HG03354 (cell line): ENCODE data around the gene SERTAD4.
"Not testable (repeated sequence)": the region's sequence is repeated elsewhere in the genome, so short reads cannot be mapped to it uniquely, and the experiment has no call there.

Experiments
- ATAC-seq: cut with Tn5 transposase; IDR thresholded peaks from one replicate; pipeline ENCODE4 v1.9.1; 2021; ENCODE audit warnings: mild to moderate bottlenecking; ENCODE audit not compliant: unreplicated experiment, poor library complexity, severe bottlenecking

Gene SERTAD4

GRCh38 chr1:210232511-210233215 lies at the start of gene SERTAD4:
SERTAD4 (plus strand) TSS chr1:210232796; CDS start chr1:210237961, 5,165 bp downstream.
- no peak for ATAC-seq

DNA sequence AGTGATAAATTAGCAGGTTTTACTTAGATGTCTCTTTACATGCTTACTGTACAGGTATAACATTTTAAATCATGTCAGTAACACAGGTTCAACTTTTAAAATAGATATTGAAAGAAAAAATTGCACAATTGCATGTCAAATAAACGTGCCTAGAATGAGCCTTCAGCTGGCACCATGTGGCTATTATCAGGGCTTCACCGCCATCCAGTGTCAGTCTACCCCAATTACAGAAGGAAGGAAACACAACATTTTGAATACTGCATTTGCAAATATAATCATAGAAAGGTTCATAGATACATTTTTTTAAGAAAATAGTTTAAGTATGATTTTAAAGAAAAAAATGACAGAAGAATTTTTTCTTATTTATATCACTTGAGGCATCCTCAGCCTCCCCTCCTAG lies 47.5 kb upstream of the SERTAD4 start:
- ATAC-seq = no peak

- ATAC-seq = not testable (repeated sequence)
These were observed 44.6 kb upstream of the SERTAD4 start for GRCh38 chr1:210187849-210188606.

GRCh38 chr1:210189426-210189825 lies 43.2 kb upstream of the SERTAD4 start:
- no peak for ATAC-seq

- ATAC-seq = no peak
These were observed 36.9 kb upstream of the SERTAD4 start for GRCh38 chr1:210195635-210196160.

GRCh38 chr1:210196266-210196665 lies 36.3 kb upstream of the SERTAD4 start:
- not testable (repeated sequence) for ATAC-seq

GRCh38 chr1:210198840-210199239 lies 33.8 kb upstream of the SERTAD4 start:
- no peak for ATAC-seq

DNA sequence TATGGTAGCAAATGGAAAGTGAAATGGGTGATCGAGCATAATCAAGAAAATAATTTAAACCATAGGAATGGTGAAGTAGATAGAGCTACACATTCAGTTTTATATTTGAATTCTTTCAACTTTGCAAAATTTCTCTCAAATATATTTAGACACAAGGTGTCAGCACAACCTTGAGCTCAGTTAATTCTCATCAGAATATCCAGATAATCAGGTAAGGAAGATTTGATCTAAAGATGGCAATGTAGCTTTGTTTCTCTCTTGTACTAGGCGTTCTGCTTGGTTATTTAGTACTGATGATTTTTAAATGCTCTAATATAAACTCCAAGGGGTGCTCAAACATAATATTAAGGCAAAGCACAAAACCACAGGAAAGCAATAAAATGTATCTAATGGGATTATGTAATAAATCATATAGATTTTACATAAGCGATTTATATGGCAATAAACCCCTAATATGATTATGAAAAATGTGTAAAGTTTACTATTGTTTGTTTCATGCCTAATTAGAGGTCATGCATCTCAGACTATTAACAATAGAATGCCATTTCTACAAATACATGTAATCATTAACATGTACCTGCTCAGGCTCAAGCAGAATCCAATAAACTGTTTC lies 32.4 kb upstream of the SERTAD4 start:
- ATAC-seq = no peak

DNA sequence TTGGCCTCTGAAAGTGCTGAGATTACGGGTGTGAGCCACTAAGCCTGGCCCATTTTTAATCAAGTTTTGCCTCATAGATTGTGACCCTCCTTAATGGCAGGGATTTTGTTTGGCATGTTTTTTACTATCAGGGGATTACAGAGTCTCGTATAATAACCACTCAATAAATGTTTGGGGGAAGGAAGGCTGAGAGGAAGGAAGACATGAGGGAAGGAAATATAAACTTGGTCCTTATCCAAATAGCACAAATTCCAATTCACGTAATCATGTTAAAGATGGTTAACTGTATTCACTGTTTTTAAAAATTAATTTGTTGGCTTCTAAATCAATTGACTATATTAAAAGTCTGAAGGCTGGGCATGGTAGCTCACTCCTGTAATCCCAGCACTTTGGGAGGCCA lies 30.9 kb upstream of the SERTAD4 start:
- no peak for ATAC-seq

DNA sequence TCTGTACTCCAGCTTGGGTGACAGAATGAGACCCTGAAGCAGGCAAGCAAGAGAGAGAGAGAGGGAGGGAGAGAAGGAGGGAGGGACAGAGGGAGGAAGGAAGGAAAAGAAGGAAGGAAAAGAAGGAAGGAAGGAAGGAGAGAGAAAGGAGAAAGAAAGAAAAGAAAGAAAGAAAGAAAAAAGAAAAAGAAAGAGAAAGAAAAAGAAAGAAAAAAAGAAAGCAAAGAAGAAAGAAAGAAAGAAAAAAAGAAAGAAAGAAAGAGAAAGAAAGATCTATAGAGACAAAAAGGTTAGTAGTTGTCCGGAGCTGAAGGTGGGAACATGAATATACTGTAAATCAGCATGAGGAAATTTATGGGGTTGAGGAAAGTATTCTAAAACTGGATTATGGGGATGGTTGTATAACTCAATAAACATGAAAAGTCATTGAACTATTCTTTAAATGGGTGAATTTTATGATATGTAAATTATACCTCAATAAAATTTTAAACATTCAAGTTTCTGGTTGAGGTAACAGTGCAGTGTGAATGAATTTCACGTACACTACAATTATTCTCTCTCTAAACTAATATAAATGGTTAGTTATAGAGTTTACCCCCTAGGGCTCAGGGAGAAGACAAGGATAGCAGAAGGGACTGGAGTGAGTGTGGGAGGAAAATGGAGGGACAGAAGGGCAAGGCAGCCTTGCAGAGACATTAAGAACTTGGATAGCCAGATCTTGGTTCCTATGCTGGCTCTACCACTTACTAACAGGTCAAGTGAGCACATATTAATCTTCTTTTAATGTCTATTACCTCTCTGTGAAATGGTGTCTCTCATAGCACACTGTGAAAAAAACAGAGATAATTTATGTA lies 24.8 kb upstream of the SERTAD4 start:
- ATAC-seq = no peak

- no peak for ATAC-seq
These were observed 19.3 kb upstream of the SERTAD4 start for GRCh38 chr1:210213335-210213734.

DNA sequence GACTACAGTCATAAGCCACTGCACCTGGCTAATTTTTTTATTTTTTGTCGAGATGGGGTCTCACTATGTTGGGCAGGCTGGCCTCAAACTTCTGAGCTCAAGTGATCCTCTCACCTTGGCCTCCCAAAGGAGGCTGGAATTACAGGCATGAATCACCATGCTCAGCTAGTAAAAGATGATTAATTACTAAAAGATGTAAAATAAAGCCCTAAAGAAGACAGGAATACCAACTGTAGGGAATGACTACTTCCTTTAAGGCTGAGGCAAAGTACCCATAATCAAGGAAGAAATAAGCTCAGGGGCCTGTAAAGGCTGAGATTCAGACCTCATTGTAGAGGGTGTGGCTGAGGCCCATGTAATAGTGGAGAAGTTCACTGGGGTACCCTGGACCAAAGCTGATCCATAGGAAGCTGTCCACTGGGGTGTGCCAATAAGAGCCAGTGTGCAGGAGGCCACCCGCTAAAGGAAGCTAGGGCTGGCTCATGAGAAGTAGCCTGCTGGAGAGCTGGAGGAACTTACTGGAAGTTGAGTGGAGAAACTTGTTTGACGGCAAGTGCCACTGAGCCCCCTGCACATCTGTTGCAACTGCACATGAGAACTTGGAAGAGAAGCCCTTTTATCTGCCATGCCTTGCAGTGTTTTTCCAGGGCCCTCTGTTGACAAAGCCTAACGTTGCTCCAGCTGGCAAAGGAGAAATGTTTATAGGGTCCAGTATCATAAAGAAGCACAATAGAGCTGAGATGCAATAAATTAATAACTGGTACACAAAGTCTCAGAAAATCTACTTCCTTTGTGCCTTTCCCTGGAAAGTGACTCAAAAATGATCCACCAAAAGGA lies 17.8 kb upstream of the SERTAD4 start:
- no peak for ATAC-seq

DNA sequence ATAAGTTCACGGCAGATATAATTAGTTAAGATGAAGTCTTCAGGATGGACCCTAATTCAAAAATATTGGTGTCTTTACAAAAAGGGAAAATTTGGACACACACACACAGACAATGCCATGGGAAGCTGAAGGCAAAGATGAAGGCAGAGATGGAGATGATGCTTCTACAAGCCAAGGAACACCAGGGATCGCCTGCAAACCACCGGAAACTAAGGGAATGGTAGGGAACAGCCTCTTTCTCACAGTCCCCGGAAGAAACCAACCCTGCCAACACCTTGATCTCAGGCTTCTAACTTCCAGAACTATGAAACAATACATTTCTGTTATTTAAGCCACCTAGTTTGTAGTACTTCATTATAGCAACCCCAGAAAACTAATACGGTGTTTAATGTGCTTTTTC lies 15.1 kb upstream of the SERTAD4 start:
- ATAC-seq = no peak

DNA sequence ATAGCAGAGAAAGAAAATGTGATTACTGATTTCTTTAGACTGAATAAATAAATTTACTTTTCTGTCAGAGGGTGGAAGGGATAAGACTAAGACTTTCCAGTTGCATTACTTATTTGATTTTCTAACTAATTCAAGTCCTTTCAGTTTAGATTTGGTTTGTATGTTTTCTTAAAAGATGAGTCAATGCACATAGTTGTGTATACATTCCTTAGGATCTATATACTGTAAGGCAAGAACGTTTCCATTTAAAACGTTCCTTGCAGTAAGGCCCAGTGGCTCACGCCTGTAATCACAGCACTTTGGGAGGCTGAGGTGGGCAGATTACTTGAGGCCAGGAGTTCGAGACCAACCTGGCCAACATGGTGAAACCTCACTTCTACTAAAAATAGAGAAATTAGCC lies 14.5 kb upstream of the SERTAD4 start:
- no peak for ATAC-seq

DNA sequence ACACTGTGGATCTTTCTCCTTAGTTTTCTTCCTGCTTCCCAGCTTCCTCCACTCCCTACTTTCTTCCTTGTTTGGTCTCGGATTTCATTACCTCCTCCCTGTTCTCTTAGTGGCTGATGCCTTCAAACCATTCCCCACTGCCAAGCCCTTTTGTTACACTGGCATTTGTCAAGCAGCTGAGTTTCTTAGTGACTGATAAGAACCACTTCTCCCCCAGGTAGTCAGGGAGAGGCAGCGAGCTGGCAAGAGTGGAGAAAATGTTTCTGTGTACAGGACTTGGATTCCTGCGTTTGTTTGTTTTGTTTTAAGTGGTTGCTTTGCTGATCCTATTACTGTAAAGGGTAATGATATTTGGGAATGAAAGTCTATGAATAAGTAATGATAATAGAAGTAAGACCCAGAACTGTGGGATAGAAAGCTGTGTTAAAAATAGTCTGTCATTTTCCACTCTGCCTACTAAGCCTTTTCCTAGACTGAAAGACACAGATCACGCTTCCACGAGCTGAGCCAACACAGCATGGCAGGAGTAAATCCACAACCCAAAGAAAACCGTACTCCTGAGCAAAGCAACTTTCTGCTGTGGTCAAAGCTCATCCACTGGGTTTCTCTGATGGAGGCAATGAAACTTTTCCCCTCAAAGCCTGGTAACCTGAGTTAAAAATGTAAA lies 10.1 kb upstream of the SERTAD4 start:
- ATAC-seq = no peak

DNA sequence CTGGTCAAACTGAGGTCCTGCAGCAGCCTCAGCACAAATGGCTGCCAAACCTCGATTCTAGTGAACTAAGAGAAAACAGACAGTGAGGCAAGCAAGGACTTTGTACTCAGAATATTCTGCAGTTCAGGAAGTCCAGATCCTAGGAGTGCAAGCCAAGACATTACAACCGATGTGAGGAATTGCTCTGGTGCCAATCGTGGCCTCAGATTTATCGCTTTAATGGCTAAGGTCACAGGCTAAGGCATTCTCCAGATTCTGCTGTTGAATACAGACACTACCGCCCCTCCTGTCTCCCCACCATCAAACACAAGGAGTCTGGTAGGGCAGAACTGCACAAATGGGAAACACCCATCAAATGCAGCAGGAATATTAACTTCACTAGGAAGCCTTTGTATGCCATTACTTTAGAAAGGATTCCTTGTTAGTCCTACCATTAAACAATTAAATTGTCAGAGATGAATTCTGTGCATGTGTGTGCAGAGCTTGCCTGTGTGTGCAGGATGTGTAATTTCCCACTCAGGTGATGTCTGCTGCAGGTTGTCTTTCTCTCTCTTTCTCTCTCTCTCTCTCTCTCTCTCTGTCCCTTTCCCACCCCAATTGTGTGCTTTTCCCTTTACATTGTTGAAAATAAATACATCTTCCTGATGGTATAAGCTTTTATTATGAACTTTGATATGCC lies 9.2 kb upstream of the SERTAD4 start:
- no peak for ATAC-seq

- ATAC-seq = no peak
These were observed 4.4 kb upstream of the SERTAD4 start for GRCh38 chr1:210228158-210228557.

DNA sequence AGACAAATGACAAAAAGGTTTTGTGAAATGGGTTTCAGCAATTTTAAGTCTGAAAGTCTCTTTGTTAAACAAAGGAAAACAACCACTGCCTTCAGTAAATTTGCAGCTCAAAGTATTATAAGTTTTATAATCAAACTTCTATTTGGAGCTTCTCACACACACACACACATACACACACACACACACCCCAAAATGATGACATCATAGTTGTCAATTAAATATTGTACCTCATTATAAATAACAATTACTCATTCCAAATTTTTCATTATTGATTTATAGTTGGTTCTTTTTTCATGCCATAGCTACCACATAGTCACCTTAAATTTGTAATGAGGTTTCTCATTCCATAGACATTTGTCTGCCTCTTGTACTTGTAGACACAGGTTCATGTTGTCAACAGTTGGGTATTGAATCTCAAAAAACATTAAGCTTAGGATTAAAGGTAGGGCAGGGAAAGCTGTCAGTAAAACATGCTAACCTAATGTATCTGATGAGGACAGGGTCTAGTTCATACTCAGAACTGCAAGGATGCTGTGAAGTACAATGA lies 2.4 kb upstream of the SERTAD4 start:
- no peak for ATAC-seq
